ENCODE results near the gene GNG2.

Gene GNG2

DNA sequence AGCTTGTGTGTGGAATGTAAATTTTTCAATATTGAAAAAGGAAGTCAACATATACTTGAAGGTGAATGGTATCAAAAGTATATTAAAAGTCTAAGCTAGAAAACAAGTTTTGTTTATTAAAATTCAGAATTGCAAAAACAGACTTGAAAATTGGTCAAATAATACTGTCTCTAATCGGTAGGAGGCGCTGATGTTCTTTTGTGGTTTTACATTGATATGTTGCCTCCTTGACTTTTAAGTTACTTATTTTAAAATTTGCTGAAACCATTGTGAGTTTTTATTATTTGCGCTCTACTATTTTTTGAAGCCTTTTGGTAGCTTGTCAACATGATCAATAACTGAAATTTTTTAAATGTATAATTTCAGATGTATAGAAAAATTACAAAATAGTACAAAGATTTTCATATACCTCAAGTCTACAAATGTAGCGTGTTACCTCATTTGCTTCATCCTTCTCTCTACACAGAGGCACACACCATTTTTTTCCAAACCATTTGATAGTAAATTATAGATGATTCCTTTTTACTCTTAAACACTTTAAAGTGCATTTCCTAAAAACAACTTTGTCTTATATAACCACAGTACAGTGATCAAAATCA lies 135.8 kb downstream of the GNG2 start:
- no peak for DNase-seq (ENCODE audit: low spot score)

DNA sequence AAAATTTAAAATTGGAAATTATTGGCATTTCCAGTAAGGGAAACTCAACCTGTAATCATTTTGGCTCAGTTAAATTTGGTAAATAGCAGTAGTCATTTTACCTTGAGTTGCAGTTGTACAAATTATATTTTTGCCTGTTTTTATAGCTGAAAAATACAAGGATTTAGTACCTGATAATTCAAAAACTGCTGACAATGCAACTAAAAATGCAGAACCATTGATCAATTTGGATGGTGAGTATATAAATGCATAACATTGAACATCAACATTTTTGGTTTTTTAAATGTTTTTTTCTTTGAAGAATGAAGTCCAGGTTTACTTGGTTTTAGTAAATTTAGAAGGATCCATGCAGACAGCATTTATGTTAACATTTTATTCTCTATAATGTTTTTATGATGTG lies 137.9 kb downstream of the GNG2 start:
- DNase-seq (ENCODE audit: low spot score) = no peak

DNA sequence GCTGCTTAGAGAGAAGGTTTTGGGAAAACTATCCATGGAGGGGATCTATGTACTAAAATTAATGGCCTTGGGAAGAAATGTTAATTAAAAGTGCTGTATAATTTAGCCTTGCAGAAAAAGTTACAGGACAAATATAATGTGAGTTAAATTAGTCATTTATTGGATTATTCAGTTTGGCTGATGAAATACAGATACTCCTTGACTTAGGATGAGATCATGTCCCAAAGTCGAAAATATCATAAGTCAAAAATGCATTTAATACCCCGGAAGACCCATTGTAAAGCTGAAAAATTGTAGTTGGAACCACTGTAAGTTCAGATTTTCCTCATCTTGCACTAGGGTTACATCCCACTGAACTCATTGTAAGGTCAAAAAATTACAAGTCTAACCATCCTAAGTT lies 138.7 kb downstream of the GNG2 start:
- DNase-seq (ENCODE audit: low spot score) = no peak

DNA sequence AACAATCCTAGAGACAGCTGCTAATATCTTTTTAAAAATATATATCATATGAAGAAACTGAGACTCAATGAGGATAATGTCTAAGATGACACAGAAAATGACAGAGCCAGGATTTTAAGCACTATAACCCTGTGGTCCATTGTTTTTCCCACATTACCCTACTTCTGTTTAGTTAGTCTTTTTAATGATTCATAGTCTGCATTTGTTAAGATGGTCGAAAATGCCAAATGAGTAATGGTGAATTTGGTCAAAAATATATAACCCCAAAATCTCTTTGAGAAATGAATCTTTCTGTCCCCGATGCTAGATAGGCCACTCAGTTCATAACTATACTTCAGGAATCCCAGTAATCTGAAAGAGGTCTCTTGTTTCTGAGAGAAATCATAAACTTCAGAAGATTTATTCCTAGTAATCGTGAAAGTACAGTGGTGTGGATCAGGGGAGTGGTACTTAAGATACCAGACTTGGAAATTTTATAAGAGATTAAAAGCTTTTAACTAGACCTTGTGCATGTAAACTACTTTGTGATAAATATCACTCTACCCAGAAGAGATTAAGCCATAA lies 139.7 kb downstream of the GNG2 start:
- no peak for DNase-seq (ENCODE audit: low spot score)

DNA sequence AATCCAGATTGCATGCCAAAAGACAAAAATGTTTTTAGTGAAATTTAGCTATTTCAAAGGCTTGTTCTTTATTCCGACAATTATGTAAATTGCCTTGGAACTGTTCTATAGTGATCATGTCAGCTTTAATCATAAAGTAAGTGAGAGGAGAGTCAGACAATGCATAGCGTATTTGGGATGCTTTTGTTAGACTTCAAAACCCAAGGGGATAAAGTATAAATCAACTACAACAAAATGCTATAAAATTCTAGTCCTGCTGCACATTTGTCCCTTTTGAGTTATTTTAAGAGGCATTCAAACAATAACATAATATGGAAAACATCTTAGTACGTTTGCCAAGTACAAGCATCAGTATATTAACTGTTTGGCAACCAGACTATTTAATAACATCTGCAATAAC lies 140.3 kb downstream of the GNG2 start:
- no peak for DNase-seq (ENCODE audit: low spot score)

DNA sequence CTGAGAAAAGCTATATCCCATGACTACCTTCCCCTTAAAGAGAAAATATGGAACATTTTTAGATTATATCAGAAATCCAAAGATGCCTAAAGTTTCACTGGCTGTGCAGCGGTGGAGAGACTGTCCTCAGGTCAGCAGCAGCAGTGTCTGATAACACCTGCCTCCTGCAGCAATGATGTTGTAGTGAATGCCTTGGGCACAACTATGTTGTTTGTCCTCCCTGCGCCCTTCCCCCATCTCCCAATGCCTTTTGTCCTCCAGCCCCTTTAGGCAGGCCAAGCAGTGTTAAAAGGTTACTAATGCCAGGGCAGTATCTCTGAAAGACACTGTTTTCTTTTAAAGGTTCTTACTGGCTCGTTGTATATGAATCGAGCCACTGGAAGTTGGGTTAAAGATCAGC lies 142.1 kb downstream of the GNG2 start:
- no peak for DNase-seq (ENCODE audit: low spot score)

DNA sequence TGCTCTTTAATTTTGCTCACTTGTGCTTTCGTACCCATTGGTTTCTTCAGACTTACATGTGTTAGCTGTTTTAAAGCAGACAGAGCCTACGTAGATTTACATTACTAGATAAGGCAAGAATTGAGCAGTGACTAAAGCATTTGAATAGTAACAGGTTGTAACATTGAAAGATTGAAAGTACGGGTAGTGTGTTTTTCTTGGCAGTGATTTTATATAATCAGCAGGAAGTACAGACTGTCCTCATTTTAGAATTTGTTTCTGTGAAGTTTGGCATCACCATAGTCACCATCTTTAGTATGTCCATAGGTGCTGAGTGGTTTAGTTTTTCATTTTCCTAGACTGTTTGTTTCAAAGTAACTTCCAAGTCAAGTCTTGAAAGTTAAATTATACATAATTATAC lies 142.9 kb downstream of the GNG2 start:
- DNase-seq (ENCODE audit: low spot score) = no peak

DNA sequence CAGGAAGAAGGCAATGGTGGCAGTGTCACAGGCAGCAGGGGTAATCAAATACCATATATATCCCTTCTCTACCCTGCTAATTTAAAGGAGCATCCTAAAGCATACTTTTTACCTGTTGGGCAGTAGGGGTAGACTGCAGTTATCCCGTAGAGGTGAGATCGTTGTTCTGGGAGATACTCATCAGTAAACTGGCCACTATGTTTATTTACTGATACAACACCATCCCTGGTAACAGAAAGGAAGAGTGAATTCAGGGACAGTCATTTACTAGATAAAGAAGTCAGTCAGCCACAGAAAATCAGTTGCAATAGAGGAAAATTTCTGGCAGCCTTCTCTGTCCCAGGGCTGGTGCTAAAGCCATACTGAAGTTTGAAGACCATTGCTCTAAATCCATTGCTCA lies 145.2 kb downstream of the GNG2 start:
- DNase-seq (ENCODE audit: low spot score) = no peak

DNA sequence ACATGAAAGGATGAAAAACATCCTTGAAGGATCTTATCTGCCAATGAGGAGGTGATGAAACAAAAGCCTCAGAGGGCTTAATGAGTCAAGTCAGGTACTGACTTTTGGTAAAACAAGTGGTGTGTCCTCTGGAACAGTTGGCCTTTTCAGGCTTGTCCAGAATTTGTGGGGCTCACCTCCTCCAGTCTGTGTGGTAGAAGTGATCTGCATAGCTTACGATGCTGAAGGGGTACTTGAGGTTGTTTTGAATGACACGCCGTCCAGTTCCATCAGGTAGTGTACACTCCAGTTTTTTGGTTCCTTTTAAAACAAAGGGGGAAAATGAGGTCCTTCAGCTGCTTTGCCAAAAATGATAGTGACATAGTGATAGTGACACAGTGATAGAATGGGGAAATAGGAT lies 145.9 kb downstream of the GNG2 start:
- no peak for DNase-seq (ENCODE audit: low spot score)

DNA sequence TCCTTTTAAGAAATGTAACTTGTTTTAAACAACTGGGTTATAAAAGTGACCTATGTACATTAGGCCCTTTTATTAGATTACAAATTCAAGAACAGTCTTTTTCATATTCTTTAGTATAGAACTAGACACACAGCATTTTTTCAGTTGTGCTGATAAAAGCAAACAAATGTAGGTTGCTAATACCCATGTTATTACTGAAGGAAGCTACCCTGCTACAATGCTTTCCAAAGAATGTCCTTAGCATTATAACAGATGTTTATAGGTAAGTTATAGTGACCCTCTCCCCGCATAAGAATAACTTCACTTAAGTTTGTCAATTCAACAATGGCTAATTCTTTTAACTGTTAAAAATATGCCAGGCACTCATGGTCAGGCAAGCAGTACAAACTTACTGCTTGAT lies 146.8 kb downstream of the GNG2 start:
- no peak for DNase-seq (ENCODE audit: low spot score)

DNA sequence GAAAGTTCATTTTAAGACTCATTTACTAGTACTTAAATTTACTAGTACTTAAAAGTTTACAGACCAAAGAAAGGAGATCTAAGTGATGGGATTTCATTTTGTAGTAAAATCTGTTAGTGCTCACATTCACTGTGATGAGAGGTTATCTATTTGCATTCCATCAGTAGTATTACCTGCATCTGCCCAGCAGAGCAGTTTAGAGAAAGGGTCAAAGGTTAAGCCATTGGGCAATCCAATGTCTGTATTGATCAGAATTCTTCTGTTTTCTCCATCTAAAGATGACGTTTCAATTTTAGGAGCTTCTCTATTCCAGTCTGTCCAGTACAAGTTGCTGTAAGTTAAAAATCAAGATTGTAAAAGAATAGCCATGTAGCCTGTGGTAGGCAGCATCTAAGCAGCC lies 147.2 kb downstream of the GNG2 start:
- DNase-seq (ENCODE audit: low spot score) = no peak

DNA sequence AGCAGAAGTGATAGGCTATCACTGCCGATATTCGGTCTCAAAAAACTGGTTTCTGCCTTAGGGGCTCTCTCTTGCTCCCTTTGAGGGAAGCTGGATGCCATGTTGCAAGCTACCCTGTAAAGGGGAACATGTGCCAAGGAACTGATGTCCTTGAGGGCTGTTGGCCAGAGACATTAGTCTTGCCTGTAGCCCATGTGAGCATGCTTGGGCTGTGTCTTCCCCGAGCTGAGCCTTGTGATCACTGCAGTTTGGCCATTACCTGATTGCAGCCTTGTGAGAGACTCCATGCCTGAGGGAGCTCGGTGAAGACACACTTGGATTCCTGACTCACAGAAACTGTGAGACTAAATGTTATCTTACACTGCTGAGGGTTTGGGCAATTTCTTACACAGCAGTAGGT lies 147.7 kb downstream of the GNG2 start:
- no peak for DNase-seq (ENCODE audit: low spot score)

DNA sequence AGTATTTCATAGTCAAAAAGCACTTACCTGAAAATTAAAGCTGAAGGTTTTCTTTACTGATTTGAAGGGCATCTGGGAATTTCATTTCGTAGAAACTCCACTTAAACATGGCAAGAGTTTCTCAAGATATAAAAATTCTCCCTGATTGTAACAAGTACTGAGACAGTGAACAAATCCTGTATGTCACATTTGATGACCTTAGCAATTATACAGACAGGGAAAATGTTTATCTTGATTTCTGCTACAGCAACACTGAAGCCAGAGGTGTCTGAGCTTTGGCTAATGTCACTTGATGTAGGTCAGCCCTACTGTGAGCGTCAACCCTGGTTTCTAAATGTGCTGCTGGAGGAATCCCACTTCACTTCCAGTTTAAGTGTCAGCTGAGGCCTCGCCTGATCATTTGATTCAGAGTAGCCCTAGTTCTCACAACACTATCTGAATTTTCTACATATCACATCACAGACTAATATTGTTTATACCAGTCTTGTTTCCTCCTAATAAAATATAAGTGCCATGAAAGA lies 149.8 kb downstream of the GNG2 start:
- DNase-seq (ENCODE audit: low spot score) = no peak

DNA sequence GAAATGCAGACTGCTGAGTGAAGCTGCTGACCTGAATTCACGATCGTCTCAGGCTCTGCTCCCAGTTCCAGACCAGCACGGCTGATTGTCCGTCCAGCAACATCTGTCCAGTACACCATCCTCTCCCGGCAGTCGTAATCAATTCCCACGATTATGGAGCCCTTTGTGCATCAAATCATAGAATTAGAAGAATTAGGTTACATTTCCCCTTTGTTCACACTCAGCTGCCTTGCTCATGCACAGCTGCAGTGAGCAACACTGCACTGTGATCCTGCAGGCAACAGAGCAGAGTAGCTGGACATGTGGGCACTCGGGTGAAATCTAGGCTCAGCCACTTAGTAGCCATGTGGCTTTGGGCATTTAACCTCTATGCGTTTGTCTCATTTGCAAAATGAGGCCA lies 151.1 kb downstream of the GNG2 start:
- no peak for DNase-seq (ENCODE audit: low spot score)

DNA sequence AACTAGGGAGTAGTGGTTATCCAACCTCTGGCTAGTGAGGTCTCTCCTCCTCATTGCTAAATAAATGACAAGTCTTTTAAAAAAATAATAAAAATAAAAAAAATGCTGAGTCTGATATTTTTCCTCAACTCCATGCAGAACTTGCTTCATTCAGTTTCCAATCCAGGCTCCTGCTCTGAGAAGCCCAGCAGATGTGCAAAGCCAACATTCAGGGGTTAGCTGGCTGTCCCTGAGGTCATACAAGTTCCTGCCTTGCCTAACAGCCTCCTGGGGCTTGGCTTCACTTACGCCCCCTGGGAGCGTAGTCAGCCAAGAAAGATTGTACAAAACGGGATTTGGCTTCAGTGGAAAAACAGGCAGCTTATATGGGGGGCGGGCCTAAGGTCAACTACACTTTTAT lies 152.2 kb downstream of the GNG2 start:
- DNase-seq (ENCODE audit: low spot score) = no peak

DNA sequence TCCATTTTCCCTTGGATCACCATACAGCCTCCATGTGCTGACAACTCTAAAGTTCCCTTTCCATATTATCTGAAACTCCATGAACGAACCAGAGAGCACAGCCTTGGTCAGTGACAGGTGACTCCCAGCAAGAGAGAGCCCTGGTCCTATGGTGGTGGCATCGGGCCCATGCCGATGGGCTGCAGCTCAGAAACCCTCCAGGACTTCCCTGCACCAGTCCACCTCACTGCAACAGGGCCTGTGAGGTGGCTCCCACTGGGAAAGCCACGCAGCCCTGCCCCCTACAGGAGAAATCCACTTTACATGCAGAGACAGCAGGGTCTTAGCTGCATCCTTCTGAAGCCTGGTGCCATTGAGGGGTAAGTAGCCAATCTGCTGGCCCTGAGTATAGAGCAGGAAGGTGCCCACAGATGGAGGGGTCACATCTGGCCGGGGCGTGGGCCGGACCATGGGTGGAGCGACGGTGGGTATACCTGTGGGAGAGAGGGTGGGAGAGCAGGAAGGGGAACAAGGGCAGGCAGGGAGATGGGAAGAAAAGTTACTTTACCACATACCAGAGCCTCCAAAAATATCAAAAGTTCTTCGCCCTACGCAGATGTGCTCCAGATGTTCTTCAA lies 153.7 kb downstream of the GNG2 start:
- peak; percentile 4 for DNase-seq (ENCODE audit: low spot score)

DNA sequence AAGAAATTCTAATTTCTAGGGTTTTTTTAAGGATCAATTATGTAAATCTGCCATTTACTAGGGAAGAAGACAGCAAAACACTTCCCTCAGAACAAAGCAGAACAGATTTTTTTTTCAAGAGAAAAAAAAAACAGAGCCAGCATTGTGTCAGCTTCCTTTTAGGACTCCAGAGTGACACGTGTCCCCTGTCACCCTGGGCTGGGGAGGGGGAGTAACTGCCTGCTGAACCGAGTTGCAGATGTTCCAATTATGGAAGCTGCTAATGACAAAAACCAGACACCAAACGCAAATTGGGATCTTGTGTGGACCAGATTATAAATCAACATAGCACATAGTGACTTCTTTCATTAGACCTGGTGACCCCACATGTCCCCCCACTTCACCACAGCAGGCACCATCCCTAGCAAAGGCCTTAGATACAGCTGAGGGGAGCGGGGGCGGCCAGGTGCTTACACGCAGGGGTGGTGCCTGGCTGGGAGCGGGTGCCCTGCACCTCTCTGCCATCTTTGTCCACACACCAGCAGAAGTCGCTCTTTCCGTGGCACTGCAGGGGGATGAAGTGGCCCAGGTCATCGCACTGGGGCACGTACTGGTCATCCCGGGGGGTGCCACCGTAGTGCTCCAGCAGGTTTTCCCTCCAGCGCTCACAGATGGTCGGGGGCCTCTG lies 154.3 kb downstream of the GNG2 start:
- DNase-seq (ENCODE audit: low spot score) = no peak

DNA sequence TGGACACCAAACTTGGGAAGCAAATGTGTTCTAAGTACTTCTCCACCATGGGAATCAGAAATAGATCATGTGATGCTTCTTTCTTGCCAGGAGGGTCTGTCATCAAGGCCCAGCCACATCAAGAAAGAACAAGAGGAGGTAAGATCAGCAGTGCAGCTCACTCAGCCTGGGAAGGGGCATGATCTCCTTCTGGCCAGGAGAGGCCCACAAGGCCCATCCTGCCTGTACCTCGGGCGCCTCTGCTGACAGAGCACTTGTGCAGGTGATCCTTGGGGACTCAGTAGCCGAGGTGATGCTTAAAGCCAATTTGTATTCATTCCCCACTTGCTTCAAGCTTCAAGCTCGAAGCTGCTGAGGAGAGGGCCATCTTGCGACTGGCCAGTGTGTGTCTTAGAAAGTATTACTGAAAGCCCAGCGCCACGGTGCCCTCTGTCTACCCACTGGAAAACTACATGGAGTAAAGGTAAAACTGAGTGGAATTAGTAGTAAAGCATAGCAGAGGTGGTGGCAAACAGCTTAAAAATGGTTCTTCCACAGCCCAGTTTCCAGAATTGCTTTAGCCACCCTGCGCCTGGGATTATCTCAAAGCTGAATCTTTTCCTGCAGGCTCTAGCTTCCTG lies 155.1 kb downstream of the GNG2 start:
- peak; percentile 20 for DNase-seq (ENCODE audit: low spot score)

DNA sequence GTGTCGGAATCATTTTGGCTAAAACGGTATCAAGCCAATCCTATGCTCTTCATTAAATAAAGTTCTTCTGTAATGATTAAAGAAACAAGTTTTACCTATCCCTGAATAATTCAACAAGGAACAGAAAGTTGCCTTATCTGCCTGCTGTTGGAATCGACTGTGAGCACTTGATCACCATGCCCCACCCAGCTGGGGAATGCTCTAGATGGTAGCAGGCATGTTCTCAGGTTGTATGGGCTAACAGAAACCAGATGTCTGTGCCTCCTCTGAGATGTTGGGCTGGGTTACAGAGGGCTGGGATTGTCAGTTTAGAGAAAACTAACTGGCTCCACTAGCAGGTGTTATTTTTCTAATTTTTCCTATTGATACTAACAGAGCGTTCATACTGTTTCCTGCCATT lies 157.8 kb downstream of the GNG2 start:
- no peak for DNase-seq (ENCODE audit: low spot score)

DNA sequence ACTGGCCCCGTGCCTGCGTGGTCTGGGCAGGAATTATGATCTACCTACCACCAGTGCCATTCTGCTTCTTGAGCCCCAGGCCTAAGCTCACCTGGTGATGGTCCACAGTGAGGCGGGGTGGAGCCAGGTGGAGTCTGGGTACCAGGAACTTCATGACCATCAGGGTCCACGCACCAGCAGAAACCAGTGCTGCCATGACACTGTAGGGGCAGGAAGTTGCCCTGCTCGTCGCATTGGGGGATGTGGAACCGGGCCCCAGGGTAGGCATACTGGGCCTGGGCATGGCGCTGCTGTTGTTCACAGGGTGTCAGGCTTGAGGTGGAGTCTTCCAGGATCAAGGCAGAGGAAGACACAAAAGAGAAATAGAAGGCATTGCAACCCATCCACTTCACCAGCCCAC lies 158.6 kb downstream of the GNG2 start:
- no peak for DNase-seq (ENCODE audit: low spot score)

All from SW480 (cell line).